SU-DHL-6 (cell line): ENCODE results near the gene PIGZ.

Source experiments
- CTCF ChIP-seq: fragments of 200-600 bp; sonication (generic); IDR thresholded peaks from one replicate; pipeline ENCODE4 v1.5.1; 2017; ENCODE audit warnings: antibody characterized with exemption, mild to moderate bottlenecking, low read length, moderate library complexity; ENCODE audit not compliant: insufficient read depth, poor library complexity, severe bottlenecking
- EZH2phosphoT487 ChIP-seq: fragments of 200-600 bp; sonication (generic), shearing (Covaris generic); conservative IDR thresholded peaks from 2 replicates; pipeline ENCODE4 v1.6.1; 2018; ENCODE audit warnings: mild to moderate bottlenecking, antibody characterized with exemption, low read length, moderate library complexity, mixed read lengths

- no peak for TF ChIP-seq CTCF
- no peak for TF ChIP-seq EZH2phosphoT487
Measured at GRCh38 chr3:196927571-196928453, 40.8 kb downstream of the PIGZ start.
